HepG2 (cell line): ENCODE results near the gene CDC37. TPM values are rescaled to one million over a fixed set of nuclear protein-coding genes. Genes with fewer than 3 reads are reported as not detected.

Experiments
- ARNT ChIP-seq: fragments of 450-650 bp; IDR thresholded peaks from 2 replicates; pipeline ENCODE4 v1.6.1; 2017
- HDAC6 ChIP-seq: fragments of 200-600 bp; sonication (generic); IDR thresholded peaks from 2 replicates; pipeline ENCODE4 v1.7.0; 2017; ENCODE audit warnings: mild to moderate bottlenecking, antibody characterized with exemption, low read length, low read depth
- HMG20A ChIP-seq: IDR thresholded peaks from 2 replicates; pipeline ENCODE4 v1.6.1; 2016; ENCODE audit warnings: borderline replicate concordance
- ISL2 ChIP-seq: sonication (generic); formaldehyde crosslinking; IDR thresholded peaks from 2 replicates; pipeline ENCODE4 v1.5.0; 2020; ENCODE audit warnings: missing genetic modification reagents
- KLF9 ChIP-seq: IDR thresholded peaks from 2 replicates; pipeline ENCODE4 v1.6.1; 2016; ENCODE audit warnings: low read depth
- MAFF ChIP-seq: IDR thresholded peaks from 2 replicates; pipeline ENCODE4 v1.6.1; 2011; ENCODE audit warnings: low read depth, low read length, improper control_type of control experiment
- MATR3 ChIP-seq: sonication (generic); formaldehyde crosslinking; IDR thresholded peaks from 2 replicates; pipeline ENCODE4 v1.4.0; 2020; ENCODE audit warnings: missing genetic modification reagents
- MXI1 ChIP-seq: IDR thresholded peaks from 3 replicates; pipeline ENCODE4 v1.6.1; 2012; ENCODE audit warnings: low read depth, low read length, inconsistent platforms, borderline replicate concordance
- NCOA5 ChIP-seq: sonication (generic); formaldehyde crosslinking; IDR thresholded peaks from 2 replicates; pipeline ENCODE4 v1.4.0; 2020; ENCODE audit warnings: missing genetic modification reagents
- NFE2L2 ChIP-seq: fragments of 150-350 bp; IDR thresholded peaks from 2 replicates; pipeline ENCODE4 v1.6.1; 2014; ENCODE audit warnings: low read length
- PATZ1 ChIP-seq: sonication (generic); formaldehyde crosslinking; IDR thresholded peaks from 2 replicates; pipeline ENCODE4 v1.4.0; 2020; ENCODE audit warnings: missing genetic modification reagents
- POGZ ChIP-seq: sonication (generic); formaldehyde crosslinking; IDR thresholded peaks from 2 replicates; pipeline ENCODE4 v1.4.0; 2020; ENCODE audit warnings: mild to moderate bottlenecking, missing genetic modification reagents
- RARG ChIP-seq: sonication (generic); formaldehyde crosslinking; IDR thresholded peaks from 2 replicates; pipeline ENCODE4 v1.4.0; 2020; ENCODE audit warnings: low read depth, mild to moderate bottlenecking, missing genetic modification reagents
- RNF219 ChIP-seq: sonication (generic); formaldehyde crosslinking; IDR thresholded peaks from 2 replicates; pipeline ENCODE4 v1.5.0; 2020; ENCODE audit warnings: mild to moderate bottlenecking, missing genetic modification reagents
- SIX4 ChIP-seq: sonication (generic); formaldehyde crosslinking; IDR thresholded peaks from 2 replicates; pipeline ENCODE4 v1.4.0; 2020; ENCODE audit warnings: missing genetic modification reagents
- SNAI1 ChIP-seq: sonication (generic); formaldehyde crosslinking; IDR thresholded peaks from 2 replicates; pipeline ENCODE4 v1.5.0; 2020; ENCODE audit warnings: mild to moderate bottlenecking, missing genetic modification reagents, borderline replicate concordance
- TMF1 ChIP-seq: sonication (generic); formaldehyde crosslinking; IDR thresholded peaks from 2 replicates; pipeline ENCODE4 v1.8.1; 2022; ENCODE audit warnings: low read depth, missing genetic modification reagents
- ZBTB34 ChIP-seq: sonication (generic); formaldehyde crosslinking; IDR thresholded peaks from 2 replicates; pipeline ENCODE4 v1.8.0; 2022; ENCODE audit warnings: mild to moderate bottlenecking, missing genetic modification reagents
- ZNF224 ChIP-seq: sonication (generic); formaldehyde crosslinking; IDR thresholded peaks from 2 replicates; pipeline ENCODE4 v1.5.0; 2020; ENCODE audit warnings: mild to moderate bottlenecking, missing genetic modification reagents
- ZNF800 ChIP-seq: sonication (generic); formaldehyde crosslinking; IDR thresholded peaks from 2 replicates; pipeline ENCODE4 v1.4.0; 2020; ENCODE audit warnings: missing genetic modification reagents
- polyA plus RNA-seq, 8 experiments: library from polyadenylated mRNA; depleted of rRNA in 3 of 8; stranded (reverse) in 7 of 8; unstranded in 1 of 8; fragments of >200 nt; fragmentation: Illumina TruSeq in 4 of 8; extraction: Trizol in 4 of 8; gene quantifications; 2 replicates each; pipeline versions ENCODE4 v1.2.1 to v1.2.3, GENCODE V29; 2011 to 2016; ENCODE audit warnings: low read depth in 4 of 8, missing spikeins in 1 of 8, mixed read lengths in 1 of 8; ENCODE audit not compliant: insufficient read depth in 1 of 8
- total RNA-seq, 5 experiments: library from RNA; depleted of rRNA; stranded (reverse); fragments of >200 nt; fragmentation: Illumina TruSeq; extraction: Trizol; gene quantifications; 2 replicates each; pipeline ENCODE4 v1.2.3, GENCODE V29; 2016; ENCODE audit warnings: low read depth in 1 of 5

Gene CDC37
- total and polyA plus RNA-seq, 2 of the 13 experiments (the other 11 are each of a cell fraction or from before 2014, with no cell fraction given): 158 to 177 TPM

GRCh38 chr19:10420444-10421239 lies 17.3 kb upstream of the CDC37 start, which contains the start of gene PDE4A (continued):
- TF ChIP-seq PATZ1 (CRISPR knock-in tag) (0 out of 2 replicates have a peak, but pooled peaks have one; percentile 49), ARNT (no peak), SNAI1 (CRISPR knock-in tag) (no peak), ISL2 (no peak), MATR3 (CRISPR knock-in tag) (peak; percentile 39; the same call in 1 of the 2 replicates), TMF1 (CRISPR knock-in tag) (no peak), RNF219 (CRISPR knock-in tag) (no peak), POGZ (CRISPR knock-in tag) (no peak), RARG (CRISPR knock-in tag) (no peak), SIX4 (CRISPR knock-in tag) (no peak), ZNF800 (CRISPR knock-in tag) (peak; percentile 99), ZNF224 (CRISPR knock-in tag) (no peak), NFE2L2 (no peak), HMG20A (CRISPR knock-in tag) (no peak), ZBTB34 (CRISPR knock-in tag) (no peak), KLF9 (no peak), MAFF (no peak), MXI1 (no peak), NCOA5 (CRISPR knock-in tag) (no peak), HDAC6 (peak; percentile 82; the same call in 1 of the 2 replicates)
